IMR-90 (cell line): ENCODE data around the gene MBOAT1. TPM values are rescaled to one million over a fixed set of nuclear protein-coding genes. Genes with fewer than 3 reads are reported as not detected.

Experiments used
- ATAC-seq: fragments of 200-7000 bp; cut with Tn5 transposase; 2 replicates; pipeline ENCODE4 v1.9.1; 2020; ENCODE audit warnings: low read depth, mild to moderate bottlenecking, moderate library complexity
- BruUV-seq: library from RNA; stranded (reverse); fragments of 400-500 nt; replicated peaks from 2 replicates; lab custom pipeline; 2021; lab: Mats Ljungman, UMichigan
- CTCF ChIA-PET: fragments of 300-600 bp; formaldehyde crosslinking; extraction: SDS; loops from one replicate; lab custom pipeline; 2021; ENCODE audit warnings: antibody characterized with exemption; lab: Yijun Ruan, JAX
- POLR2A ChIA-PET: fragments of 300-600 bp; sonication (Branson Sonifier 250); formaldehyde crosslinking; loops from one replicate; lab custom pipeline; 2022; ENCODE audit warnings: antibody characterized with exemption; ENCODE audit not compliant: unreplicated experiment; lab: Charles Lee
- DNase-seq: peaks from one replicate; pipeline ENCODE4 v3.0.0; 2013
- H2AFZ ChIP-seq: replicated peaks from 2 replicates; pipeline ENCODE3; 2013; ENCODE audit warnings: low read length, mild to moderate bottlenecking; ENCODE audit not compliant: poor library complexity
- H2AK5ac ChIP-seq: 2 replicates; pipeline ENCODE4 v1.6.1; 2013; ENCODE audit warnings: low read depth, low read length, inconsistent platforms
- H2AK9ac ChIP-seq: replicated peaks from 2 replicates; pipeline ENCODE3; 2013; ENCODE audit warnings: mild to moderate bottlenecking, low read depth, low read length, moderate library complexity; ENCODE audit not compliant: poor library complexity
- H2BK120ac ChIP-seq: 2 replicates; pipeline ENCODE4 v1.6.1; 2013; ENCODE audit warnings: low read depth, low read length, inconsistent platforms
- H2BK15ac ChIP-seq: 3 replicates; pipeline ENCODE4 v1.6.1; 2013; ENCODE audit warnings: low read depth, low read length, inconsistent platforms
- H2BK20ac ChIP-seq: 2 replicates; pipeline ENCODE4 v1.6.1; 2013; ENCODE audit warnings: low read depth, mild to moderate bottlenecking, inconsistent platforms, low read length, moderate library complexity
- H2BK5ac ChIP-seq: 2 replicates; pipeline ENCODE4 v1.6.1; 2013; ENCODE audit warnings: mild to moderate bottlenecking, low read depth, low read length, inconsistent platforms; ENCODE audit not compliant: poor library complexity, severe bottlenecking
- H3K14ac ChIP-seq: replicated peaks from 2 replicates; pipeline ENCODE4 v1.6.1; 2013; ENCODE audit warnings: low read depth, low read length, inconsistent platforms
- H3K18ac ChIP-seq: 2 replicates; pipeline ENCODE4 v1.6.1; 2013; ENCODE audit warnings: low read depth, low read length, control low read depth
- H3K23ac ChIP-seq: 2 replicates; pipeline ENCODE4 v1.6.1; 2013; ENCODE audit warnings: low read depth, low read length, inconsistent platforms
- H3K27ac ChIP-seq: 2 replicates; pipeline ENCODE4 v1.5.1; 2013; ENCODE audit warnings: mild to moderate bottlenecking, control low read depth, low read length; ENCODE audit not compliant: insufficient read depth
- H3K27me3 ChIP-seq: 2 replicates; pipeline ENCODE4 v1.6.1; 2013; ENCODE audit warnings: low read length; ENCODE audit not compliant: control insufficient read depth, insufficient read depth
- H3K36me3 ChIP-seq: 2 replicates; pipeline ENCODE4 v1.6.1; 2013; ENCODE audit warnings: low read length, mixed read lengths; ENCODE audit not compliant: control insufficient read depth, insufficient read depth
- H3K4ac ChIP-seq: 2 replicates; pipeline ENCODE4 v1.6.1; 2013; ENCODE audit warnings: low read depth, low read length, inconsistent platforms
- H3K4me1 ChIP-seq: 2 replicates; pipeline ENCODE4 v1.6.1; 2013; ENCODE audit warnings: low read length, mixed read lengths; ENCODE audit not compliant: control insufficient read depth, insufficient read depth
- H3K4me2 ChIP-seq: 2 replicates; pipeline ENCODE4 v1.6.1; 2013; ENCODE audit warnings: low read depth, mild to moderate bottlenecking, control low read depth, low read length, moderate library complexity
- H3K4me3 ChIP-seq: 2 replicates; pipeline ENCODE4 v1.5.1; 2013; ENCODE audit warnings: low read depth, mild to moderate bottlenecking, control low read depth, low read length, moderate library complexity; ENCODE audit not compliant: insufficient read depth
- H3K56ac ChIP-seq: 2 replicates; pipeline ENCODE4 v1.6.1; 2013; ENCODE audit warnings: low read length, inconsistent platforms; ENCODE audit not compliant: insufficient read depth; ENCODE audit errors: extremely low read depth
- H3K79me1 ChIP-seq, 2 experiments: 2 replicates each; pipeline ENCODE4 v1.6.1; 2013; ENCODE audit warnings: low read length in 2 of 2, inconsistent platforms in 1 of 2, low read depth in 1 of 2
- H3K9ac ChIP-seq: 2 replicates; pipeline ENCODE4 v1.6.1; 2013; ENCODE audit warnings: low read depth, low read length, control low read depth
- H3K9me1 ChIP-seq: 2 replicates; pipeline ENCODE4 v1.6.1; 2013; ENCODE audit warnings: low read length, inconsistent platforms; ENCODE audit not compliant: insufficient read depth
- H3K9me3 ChIP-seq: 2 replicates; pipeline ENCODE4 v1.6.1; 2013; ENCODE audit warnings: low read length; ENCODE audit not compliant: control insufficient read depth, insufficient read depth
- H4K20me1 ChIP-seq: 2 replicates; pipeline ENCODE4 v1.6.1; 2013; ENCODE audit warnings: low read length, inconsistent platforms; ENCODE audit not compliant: insufficient read depth
- H4K5ac ChIP-seq: 2 replicates; pipeline ENCODE4 v1.6.1; 2013; ENCODE audit warnings: mild to moderate bottlenecking, low read depth, low read length, control low read depth
- H4K8ac ChIP-seq, 2 experiments: 2 replicates each; pipeline ENCODE4 v1.6.1; 2013; ENCODE audit warnings: low read depth in 2 of 2, low read length in 2 of 2, control low read depth in 1 of 2, inconsistent platforms in 1 of 2
- H4K91ac ChIP-seq: 2 replicates; pipeline ENCODE4 v1.6.1; 2013; ENCODE audit warnings: low read depth, low read length, inconsistent platforms; ENCODE audit not compliant: insufficient read depth
- WGBS, 2 experiments: methylation state at CpG; one replicate each; pipeline versions ENCODE4 v1.1.5 to v1.1.7; 2013; ENCODE audit warnings: missing lambda C conversion rate in 2 of 2; ENCODE audit not compliant: insufficient read length in 1 of 2; ENCODE audit errors: extremely low coverage in 2 of 2; 5-methylcytosine and 5-hydroxymethylcytosine counted together
- dilution Hi-C: fragments of 300-500 bp; cut with HindIII; formaldehyde crosslinking; loops from one replicate; pipeline ENCODE4 v1.14.3; 2018; ENCODE audit warnings: low sequenced_read_pairs; ENCODE audit not compliant: unreplicated experiment
- in situ Hi-C: fragments of 300-500 bp; cut with MboI; formaldehyde crosslinking; loops from 3 replicates; pipeline ENCODE4 v1.14.3; 2019; ENCODE audit warnings: low sequenced_read_pairs, inconsistent platforms, mixed read lengths
- intact Hi-C: fragments of 100-400 bp; cut with micrococcal nuclease; formaldehyde crosslinking; loops from 2 replicates; pipeline ENCODE4 v1.10.0; 2022
- polyA plus RNA-seq, 3 experiments: library from polyadenylated mRNA; depleted of rRNA; stranded (reverse); fragments of >200 nt; gene quantifications; 2 replicates each; pipeline ENCODE4 v1.2.3, GENCODE V29; 2012; ENCODE audit warnings: low replicate concordance in 1 of 3
- total RNA-seq: library from RNA; depleted of rRNA; stranded (reverse); fragments of >200 nt; gene quantifications from 2 replicates; pipeline ENCODE4 v1.2.3, GENCODE V29; 2012
- TF ChIP-seq, protein P1 (sequence below): fragments of 150-350 bp; IDR thresholded peaks from 2 replicates; pipeline ENCODE4 v1.6.1; 2016; ENCODE audit warnings: low read depth, mild to moderate bottlenecking, low read length, moderate library complexity, borderline replicate concordance

Gene MBOAT1
- total and polyA plus RNA-seq, 2 of the 4 experiments (the other 2 are of a cell fraction), result 1.6 to 4.7 TPM

GRCh38 chr6:20167601-20168000, 44.7 kb downstream of the MBOAT1 start:
- no peak overlapping the region for H3K9ac ChIP-seq
- H3K36me3 ChIP-seq, result no peaks in the 10 kb centered on the region
- H3K27ac ChIP-seq, result no peak overlapping the region
- no peak overlapping the region for H2BK20ac ChIP-seq
- H4K5ac ChIP-seq, result no peak overlapping the region
- H2BK5ac ChIP-seq, result no peak overlapping the region
- no peaks in the 10 kb centered on the region for H4K20me1 ChIP-seq
- TF ChIP-seq, protein P1, sequence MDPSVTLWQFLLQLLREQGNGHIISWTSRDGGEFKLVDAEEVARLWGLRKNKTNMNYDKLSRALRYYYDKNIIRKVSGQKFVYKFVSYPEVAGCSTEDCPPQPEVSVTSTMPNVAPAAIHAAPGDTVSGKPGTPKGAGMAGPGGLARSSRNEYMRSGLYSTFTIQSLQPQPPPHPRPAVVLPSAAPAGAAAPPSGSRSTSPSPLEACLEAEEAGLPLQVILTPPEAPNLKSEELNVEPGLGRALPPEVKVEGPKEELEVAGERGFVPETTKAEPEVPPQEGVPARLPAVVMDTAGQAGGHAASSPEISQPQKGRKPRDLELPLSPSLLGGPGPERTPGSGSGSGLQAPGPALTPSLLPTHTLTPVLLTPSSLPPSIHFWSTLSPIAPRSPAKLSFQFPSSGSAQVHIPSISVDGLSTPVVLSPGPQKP, result no peak
- H3K4me3 ChIP-seq, result no peak overlapping the region
- H3K27me3 ChIP-seq, result no peaks in the 10 kb centered on the region
- no peak overlapping the region for H3K56ac ChIP-seq
- DNase-seq, result no peak
- H4K91ac ChIP-seq, result no peak overlapping the region
- no peaks in the 10 kb centered on the region for H3K9me3 ChIP-seq
- ATAC-seq, result no peak
- ChIA-PET CTCF (interaction anchor here (0.5 to 0.7 kb wide), 2 partner anchors 11 to 45 kb away, joined by 3 to 7 read pairs; no protein-coding TSS in a partner anchor), POLR2A (no interaction called here)
- H3K4me2 ChIP-seq, result no peak overlapping the region
- no TSS peak for BruUV-seq
- in situ Hi-C loops (no loop called here), dilution Hi-C loops (no loop called here), intact Hi-C loops (no loop called here)
- no peak overlapping the region for H2AK9ac ChIP-seq
- H4K8ac ChIP-seq, result no peak overlapping the region
- H3K14ac ChIP-seq, result no peak overlapping the region
- H3K9me1 ChIP-seq, result no peaks in the 10 kb centered on the region
- no peak overlapping the region for H2BK120ac ChIP-seq
- no peak overlapping the region for H3K23ac ChIP-seq
- H3K4me1 ChIP-seq, result no peaks in the 10 kb centered on the region
- H3K79me1 ChIP-seq, result no peaks in the 10 kb centered on the region; a peak in 1 of 4 replicates
- no CpG with 5 or more reads among the region's 2 CpGs for WGBS, 2 experiments
- H3K18ac ChIP-seq, result no peak overlapping the region
- no peak overlapping the region for H2AFZ ChIP-seq
- H2BK15ac ChIP-seq, result no peak overlapping the region
- H2AK5ac ChIP-seq, result no peak overlapping the region
- H3K4ac ChIP-seq, result no peak overlapping the region
